Right ventricle myocardium superior (tissue), 1 donor: Measurements from ENCODE around the gene MDP1. TPM values are rescaled to one million over a fixed set of nuclear protein-coding genes. Genes with fewer than 3 reads are reported as not detected.
"Not testable (repeated sequence)": the region's sequence is repeated elsewhere in the genome, so short reads cannot be mapped to it uniquely, and the experiment has no call there.

Source experiments
- ATAC-seq: fragments of 200-7000 bp; cut with Tn5 transposase; one replicate; pipeline ENCODE4 v1.9.1; 2020; ENCODE audit warnings: mild to moderate bottlenecking; ENCODE audit not compliant: poor library complexity
- DNase-seq: peaks from one replicate; pipeline ENCODE4 v3.0.0-alpha.2; 2020
- intact Hi-C: fragments of 100-400 bp; cut with DNase I; formaldehyde crosslinking; loops from one replicate; pipeline ENCODE4 v1.11.2; 2022
- total RNA-seq: library from RNA; stranded (reverse); fragmentation: NEBNext Ultra II Directional; extraction: Animal tissue kit (Norgen Biotek cat#: 25700); gene quantifications from one replicate; pipeline ENCODE4 v1.2.1, GENCODE V29; 2021
- donor health status: DM: no; HTN: yes; CAD: no; lungs with severe emphysema.

MDP1 gene
- total RNA-seq, 1 donor from 2014 or later = 18.9 TPM

DNA sequence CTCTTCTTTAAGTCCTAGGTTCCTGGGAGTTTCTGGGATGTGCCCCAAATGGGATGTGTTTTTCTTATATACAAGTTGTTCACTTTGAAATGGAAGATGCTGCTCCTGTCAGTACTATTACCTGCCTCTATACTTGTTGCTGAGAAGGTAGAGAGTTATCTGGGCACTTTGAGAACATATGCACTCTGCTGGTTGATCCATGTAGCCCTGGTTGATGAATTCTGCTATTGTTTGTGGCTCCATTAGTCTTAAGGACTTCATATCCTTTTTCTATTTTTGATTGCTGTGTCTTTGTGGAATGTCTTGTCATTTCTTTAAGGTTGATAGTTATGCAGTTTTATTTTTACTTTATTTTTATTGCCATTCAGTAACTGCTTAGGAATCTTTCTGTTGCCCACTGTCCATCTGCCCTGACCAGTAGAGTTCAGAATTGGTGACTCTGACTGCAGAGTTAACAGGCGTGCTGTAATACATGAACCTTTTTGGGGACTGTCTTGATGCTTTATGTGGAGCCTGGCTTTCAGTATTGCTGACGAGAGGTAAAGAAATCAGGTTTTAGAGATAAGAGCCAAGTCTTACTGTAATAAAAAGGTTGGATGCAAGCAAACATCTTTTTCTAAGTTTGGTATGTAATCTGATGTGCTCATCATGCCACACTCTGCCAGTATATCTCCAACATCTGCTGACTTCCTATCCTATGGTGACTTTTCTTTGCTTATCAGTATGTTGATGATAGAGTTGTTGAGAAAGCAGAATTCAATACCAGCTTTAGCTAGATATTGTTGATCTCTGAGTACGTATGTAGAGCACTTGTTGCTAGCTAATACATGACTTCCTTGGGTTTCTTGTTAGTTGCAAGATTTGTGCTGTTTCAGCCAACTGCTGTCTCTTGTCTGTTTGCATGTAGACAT, 18.5 kb upstream of the MDP1 start:
- intact Hi-C loops = no loop called here
- no peak for ATAC-seq

DNA sequence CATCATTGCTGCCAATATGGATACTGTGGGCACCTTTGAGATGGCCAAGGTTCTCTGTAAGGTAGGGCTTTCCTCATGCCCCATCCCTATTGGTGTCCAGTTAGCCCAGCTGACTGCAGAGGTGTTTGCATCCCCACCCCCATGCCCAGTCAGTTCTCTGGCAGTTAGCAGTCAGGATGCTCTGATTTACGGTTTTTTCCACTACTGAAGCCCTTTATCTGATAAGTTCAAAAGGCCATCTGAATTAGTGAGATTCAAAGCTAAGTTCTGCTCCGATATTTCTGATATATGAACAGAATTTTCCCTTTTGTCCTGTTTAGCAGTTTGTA, 17.6 kb upstream of the MDP1 start:
- ATAC-seq = no peak
- intact Hi-C loops = no loop called here
- no peak for DNase-seq

More for the DNA sequence above, 18.5 kb upstream of the MDP1 start:
- no peak for DNase-seq

DNA sequence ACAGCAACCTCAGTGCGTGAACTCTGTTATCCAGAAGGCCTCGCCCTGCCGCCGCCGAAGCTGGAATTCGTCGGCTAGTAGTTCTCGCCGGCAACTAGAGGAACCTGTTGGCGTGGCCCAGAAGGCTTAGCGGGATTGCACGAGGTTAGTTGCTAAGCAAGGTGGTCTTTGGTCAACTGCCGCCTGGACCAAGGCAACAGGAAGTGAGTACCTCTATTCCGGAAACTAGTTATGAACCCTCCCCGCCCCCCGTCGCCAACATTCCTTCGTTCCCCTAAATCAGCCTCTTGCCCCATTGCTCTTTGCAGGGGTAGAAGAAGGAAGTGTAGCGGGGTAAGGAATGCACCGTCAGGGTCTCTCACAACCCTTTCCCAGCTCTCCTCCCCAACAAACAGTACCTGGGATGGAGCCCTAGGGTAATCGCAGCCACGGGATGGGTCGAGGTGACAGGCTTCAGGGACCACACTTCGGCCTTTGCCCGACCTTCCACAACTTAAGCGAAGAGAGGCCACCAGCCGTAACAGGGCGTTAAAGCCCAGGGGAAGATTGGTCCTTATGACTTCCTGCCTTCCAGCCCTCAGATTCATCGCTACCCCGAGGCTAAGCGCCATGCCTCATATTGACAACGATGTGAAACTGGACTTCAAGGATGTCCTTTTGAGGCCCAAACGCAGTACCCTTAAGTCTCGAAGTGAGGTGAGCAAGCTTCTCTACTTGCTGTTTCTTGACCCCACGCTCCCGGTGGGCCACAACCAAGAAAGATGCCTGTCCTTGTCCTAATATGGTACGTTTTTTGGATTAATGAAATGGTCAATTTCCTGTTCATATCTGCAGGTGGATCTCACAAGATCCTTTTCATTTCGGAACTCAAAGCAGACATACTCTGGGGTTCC, 17.0 kb upstream of the MDP1 start, which contains the start of gene GMPR2:
Gene GMPR2, plus strand, starts transcription at position 285 of the 893 bp plus-strand sequence. Its CDS starts 325 bp downstream, at position 610.
- DNase-seq = peak; percentile 87
- intact Hi-C loops = no loop called here
- peak; percentile 81 for ATAC-seq

DNA sequence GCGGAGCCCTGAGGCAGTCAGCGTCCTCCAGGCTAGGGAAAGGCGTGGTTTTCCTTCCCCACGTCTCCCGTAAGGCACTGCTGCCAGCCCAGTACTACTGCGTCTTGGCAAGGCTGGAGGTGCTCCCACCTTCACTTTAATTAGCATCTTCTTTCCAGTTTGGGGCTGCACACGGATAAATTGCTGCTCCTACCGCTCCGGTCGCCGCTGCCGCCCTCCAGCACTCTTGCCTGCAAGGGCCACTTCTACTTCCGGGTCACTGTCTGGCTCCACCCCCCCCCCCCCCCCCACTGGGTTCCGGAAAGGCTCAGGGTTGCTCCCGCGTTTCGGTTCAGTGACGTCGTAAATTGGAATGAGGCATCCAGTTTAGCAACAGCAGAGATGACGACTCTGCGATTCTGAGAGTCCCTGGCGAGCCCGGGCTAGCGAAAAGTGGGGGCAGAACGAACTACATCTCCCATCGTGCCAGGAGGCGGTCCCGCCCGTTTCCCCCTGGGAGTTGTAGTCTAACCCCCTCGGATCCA, 16.3 kb upstream of the MDP1 start, which contains the start of gene NEDD8:
Gene NEDD8, minus strand, starts transcription at position 247 of the 524 bp plus-strand sequence. Its CDS starts 100 bp downstream, at position 147.
- intact Hi-C loops = no loop called here
- ATAC-seq (peak; percentile 92), DNase-seq (peak; percentile 95)

DNA sequence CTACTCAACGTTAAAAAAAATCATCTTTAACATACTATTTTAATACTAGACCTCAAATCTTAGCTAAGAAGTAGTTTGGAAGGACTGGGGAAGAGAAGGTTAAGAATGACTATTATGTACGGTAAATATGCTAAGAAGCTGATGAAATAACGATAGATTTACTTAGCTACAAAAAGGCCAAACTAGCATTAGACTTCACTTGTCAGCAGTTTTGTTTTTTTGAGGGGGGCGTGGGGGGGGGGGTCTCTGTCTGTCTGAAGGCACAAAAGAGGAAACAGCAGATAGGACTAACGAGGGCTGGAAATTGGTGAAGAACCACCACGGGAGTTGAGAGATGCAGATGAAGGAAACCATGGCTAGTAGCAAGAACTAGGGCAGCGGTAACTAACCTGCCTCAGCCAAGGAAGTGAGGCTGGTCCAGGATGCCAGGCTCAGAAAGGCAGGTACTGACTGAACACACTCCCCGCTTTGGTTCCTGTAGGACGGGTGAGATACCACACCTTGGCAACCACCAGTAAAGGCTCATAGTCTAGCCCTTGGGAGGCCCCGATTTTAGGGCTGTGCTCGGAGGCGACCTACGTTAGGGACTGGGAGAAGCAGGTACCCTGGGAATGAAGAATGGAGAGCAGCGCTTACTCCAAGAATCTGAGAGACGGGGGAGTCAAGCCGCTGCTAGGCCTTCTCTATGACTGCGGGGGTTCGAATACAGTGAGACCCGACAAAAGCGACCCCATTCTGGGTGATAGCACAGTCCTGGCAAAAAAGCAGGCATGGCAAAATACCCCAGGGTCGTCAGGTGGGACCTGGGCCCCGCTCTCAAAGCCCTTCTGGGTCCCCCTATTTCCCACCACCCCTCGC, 15.6 kb upstream of the MDP1 start:
- DNase-seq = no peak
- intact Hi-C loops = no loop called here
- no peak for ATAC-seq

DNA sequence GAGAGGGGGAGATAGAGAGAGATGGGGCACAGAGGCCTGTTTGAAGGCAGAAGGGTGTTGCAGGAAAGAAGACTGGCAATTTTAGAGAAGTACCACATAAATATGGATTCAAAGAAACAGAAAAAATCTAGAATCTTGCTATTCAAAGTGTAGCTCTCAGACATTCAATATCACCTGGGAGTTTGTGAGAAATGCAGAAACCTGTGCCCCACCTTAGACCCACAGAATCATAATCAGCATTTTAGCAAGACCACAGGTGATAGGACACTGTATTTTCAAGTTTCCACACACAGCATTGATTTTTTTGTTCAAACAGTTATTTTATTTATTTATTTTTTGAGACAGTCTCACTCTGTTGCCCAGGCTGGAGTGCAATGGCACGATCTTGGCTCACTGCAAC, 13.0 kb upstream of the MDP1 start:
- ATAC-seq (no peak), DNase-seq (no peak)
- intact Hi-C loops = no loop called here

DNA sequence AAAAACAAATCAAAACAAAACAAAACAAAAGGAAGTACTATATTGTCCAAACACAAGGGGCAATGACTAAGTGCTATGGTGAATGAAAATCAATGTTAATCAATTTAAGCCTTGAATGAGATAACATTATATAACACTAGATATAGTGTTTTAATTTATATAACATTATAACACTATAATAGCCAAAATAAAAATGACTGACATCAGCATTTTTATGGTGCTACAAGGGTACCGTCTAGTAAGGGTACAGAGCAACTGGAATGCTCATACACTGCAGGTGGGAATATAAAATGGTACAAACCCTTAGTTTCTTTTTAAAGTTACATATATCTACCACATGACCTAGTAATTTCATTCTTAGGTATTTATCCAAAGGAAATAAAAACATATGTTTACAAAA, 10.6 kb upstream of the MDP1 start:
- ATAC-seq = no peak
- DNase-seq = no peak
- intact Hi-C loops = no loop called here

DNA sequence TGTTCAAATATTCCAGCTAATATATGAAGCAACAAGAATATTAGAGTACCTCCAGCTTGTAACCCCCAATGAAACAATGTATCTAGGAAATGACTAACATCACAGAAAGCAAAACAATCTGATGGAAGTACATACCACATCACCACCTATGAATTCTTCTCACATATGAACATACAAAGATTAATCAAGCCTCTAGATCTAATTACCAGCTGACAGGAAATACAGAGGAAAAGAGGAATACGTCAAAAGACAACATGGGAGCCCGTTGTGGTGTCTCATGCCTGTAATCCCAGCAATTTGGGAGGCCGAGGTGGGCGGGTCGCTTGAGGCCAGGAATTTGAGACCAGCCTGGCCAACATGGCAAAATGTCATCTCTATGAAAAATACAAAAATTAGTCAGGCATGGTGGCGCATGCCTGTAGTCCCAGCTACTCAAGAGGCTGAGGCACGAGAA, 8.8 kb upstream of the MDP1 start:
- no peak for DNase-seq
- no peak for ATAC-seq
- intact Hi-C loops = no loop called here

DNA sequence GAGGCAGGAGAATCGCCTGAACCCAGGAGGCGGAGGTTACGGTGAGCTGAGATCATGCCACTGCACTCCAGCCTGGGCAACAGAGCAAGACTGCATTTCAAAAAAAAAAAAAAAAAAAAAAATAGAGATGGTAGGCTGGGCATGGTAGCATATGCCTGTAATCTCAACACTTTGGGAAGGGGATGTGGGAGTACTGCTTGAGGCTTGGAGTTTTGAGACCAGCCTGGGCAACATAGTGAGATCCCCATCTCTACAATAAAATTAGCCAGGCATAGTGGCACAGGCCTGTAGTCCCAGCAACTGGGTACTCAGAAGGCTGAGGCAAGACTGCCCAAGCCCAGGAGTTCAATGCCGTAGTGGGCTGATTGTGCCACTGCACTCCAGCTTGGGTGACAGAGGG, 7.1 kb upstream of the MDP1 start:
- ATAC-seq, intact Hi-C loops, DNase-seq: not testable (repeated sequence)

DNA sequence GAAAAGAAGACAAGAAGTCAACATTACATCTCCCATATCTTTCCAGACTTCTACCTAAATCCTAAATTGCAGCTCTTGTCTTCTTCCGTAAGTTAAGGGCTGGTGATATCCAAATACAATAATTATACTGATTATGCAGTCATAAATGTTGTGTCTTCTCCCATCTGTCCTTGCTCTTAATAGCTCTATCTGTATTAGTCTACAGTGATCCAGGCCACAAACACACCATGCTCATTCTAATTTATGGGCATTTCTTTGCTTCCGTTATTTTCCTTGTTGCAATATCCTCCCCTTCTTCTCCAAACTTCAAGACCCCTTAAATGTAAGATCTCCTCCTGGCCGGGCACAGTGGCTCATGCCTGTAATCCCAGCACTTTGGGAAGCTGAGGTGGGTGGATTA, 3.7 kb upstream of the MDP1 start:
- DNase-seq = no peak
- no peak for ATAC-seq
- intact Hi-C loops = no loop called here

DNA sequence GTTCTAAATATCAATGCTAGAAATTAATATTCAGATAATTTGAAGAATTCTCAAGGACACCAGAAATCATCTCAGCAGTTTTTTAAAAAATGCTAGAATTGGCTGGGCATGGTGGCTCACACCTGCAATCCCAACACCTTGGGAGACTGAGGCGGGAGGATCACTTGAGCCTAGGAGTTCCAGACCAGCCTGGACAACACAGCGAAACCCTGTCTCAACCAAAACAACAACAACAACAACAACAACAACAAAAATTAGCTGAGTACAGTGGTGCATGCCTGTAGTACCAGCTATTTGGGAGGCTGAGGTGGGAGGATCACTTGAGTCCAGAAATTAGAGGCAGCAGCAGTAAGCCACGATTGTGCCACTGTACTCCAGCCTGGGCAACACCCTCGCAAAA, 3.2 kb upstream of the MDP1 start:
- ATAC-seq (no peak), DNase-seq (no peak)
- intact Hi-C loops = no loop called here

DNA sequence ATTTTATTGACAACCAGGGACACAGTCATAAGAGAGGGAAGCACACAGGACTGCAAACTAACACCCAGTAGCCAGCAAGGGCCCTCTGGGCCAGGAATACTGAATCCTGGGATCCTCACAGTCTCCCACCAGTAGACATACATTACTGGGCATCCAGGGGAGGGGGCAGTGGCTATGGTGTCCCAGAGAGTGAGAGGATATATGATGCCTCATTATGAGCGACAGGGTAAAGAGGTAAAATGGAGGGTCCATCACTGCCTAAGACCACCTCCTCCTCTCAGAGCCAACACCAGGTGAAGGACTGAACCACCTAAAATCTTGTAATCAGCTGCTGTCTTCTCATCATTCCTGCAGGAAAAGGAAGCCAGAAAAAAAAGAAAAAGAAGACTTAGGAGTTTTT, 1.0 kb upstream of the MDP1 start:
- intact Hi-C loops, ATAC-seq, DNase-seq: not testable (repeated sequence)

DNA sequence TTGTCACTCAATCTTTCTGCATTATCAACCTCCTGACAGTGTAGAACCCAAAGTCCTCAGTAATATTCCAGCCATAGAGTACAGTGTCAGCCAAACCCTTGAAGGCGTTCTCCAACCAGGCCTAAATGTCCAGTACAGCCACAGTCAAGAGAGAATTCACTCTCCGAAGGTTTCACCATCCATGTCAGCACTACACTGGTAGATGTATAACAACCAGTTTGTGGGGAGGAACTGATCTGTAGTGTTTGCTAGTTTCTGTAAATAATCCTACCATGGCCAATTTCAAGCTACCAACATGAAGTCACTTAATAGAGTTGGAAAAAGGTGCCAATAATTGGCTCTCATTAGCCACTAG, 456 bp upstream of the MDP1 start:
- no peak for DNase-seq

DNA sequence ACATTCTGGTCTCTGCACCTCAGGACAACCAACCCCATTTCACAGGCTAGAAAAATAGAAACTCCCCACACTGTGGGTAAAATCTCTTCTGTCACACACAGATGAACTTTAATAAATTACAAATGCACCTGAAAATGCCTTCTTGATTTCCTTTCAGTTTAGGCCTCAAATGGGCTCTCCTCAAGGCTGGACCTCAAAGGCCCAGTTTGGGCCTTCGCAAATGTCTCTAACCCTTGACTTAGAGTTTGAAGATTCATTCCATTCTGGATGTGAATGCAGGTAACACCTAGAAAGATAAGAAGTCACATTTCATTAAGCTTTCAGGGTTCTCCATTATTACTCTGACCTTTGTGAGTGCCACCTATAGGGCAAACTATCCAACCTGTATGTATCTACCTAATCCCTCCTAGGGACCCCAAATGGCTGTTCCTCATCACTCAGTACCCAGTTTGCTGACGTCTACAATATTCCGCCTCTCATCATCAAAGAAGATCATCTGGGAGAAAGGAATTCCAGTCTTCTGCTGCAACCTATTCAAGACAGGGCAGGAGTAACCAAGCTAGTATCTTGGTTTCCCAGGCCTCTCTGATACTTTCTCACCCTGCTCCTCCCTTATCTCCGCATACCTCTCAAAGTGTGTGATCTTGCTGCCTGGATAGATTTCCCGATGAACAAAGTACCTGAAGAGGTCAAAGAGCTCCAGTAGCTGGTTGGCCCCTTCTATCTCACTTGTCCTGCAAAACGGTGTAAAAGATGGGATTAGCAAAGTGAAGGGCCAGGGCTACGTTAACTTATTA, 1.8 kb downstream of the MDP1 start:
- intact Hi-C loops = no loop called here
- DNase-seq = no peak
- ATAC-seq = no peak

More for the DNA sequence above, 456 bp upstream of the MDP1 start:
- intact Hi-C loops = no loop called here
- no peak for ATAC-seq

DNA sequence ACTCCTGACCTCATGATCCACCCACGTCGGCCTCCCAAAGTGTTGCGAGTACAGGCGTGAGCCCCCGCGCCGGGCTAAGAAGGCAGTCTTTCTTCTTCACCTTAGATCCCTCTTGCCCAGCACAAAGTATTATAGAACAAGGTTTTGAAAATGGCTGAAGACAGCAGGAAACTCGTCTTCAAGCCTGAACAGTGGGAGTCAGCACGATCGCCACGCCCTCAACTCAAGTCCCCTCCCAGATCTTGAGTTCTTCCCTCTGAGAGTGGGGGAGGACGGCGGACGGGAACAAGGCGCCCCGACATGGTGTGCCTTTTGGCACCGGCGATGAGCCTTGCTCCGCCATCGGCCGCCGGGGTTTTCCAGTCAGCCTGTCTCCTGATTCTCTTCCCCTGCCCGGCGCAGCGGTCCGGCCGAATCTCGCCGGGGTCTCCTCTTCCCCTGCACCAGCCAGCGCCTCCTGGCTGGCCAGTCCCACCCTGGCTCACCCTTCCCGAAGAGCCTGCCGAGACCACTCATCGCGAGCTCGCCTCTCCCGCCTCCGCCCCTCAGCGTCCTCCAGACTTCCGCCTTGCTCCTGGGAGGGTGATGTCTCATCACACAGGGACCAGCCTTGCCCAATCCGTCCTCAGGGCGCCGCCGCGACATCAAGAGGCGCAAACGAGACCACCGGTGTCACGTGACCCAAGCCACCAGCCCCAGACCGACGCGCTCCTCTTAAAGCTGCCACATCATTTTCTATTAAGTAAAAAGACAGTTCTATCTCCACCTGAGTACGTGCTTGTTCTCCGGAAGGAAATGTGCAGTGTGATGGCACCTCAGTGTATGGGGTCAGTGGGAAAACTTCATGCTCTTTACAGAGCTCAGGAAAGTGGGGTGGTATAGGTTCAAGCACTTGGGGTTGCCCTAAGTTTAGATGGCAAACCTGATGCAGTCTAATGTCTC, 2.7 kb downstream of the MDP1 start, which contains the start of gene CHMP4A:
Gene CHMP4A, minus strand, starts transcription at position 565 of the 942 bp plus-strand sequence. Its CDS starts 49 bp downstream, at position 516.
- DNase-seq (peak; percentile 98), ATAC-seq (peak; percentile 92)
- intact Hi-C loops = no loop called here

DNA sequence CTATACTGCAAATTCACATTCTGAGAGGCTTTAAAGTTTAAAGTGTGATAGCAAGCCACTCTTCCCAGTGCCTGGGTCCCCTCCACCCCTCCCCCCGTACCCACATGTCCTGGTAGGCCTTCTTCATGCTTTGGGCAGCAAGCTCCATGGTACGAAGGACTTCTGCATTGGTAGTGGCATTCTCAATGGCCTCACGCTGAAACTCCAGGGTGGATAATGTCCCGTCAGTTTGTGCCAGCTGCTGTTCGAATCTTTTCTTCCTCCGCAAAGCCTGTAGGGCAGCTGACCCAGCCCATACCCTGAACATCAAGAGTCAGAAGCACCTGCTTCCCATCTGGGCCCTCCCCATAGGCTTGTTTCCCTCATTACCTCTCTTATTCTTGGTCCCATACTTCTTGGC, 4.6 kb downstream of the MDP1 start:
- no peak for DNase-seq
- intact Hi-C loops = no loop called here
- ATAC-seq = no peak
